IMR-90 (cell line): ENCODE data around the gene NOL4L. TPM values are rescaled to one million over a fixed set of nuclear protein-coding genes. Genes with fewer than 3 reads are reported as not detected.

Source experiments
- ATAC-seq: fragments of 200-7000 bp; cut with Tn5 transposase; 2 replicates; pipeline ENCODE4 v1.9.1; 2020; ENCODE audit warnings: low read depth, mild to moderate bottlenecking, moderate library complexity
- BruUV-seq: library from RNA; stranded (reverse); fragments of 400-500 nt; replicated peaks from 2 replicates; lab custom pipeline; 2021; lab: Mats Ljungman, UMichigan
- CTCF ChIA-PET: fragments of 300-600 bp; formaldehyde crosslinking; extraction: SDS; loops from one replicate; lab custom pipeline; 2021; ENCODE audit warnings: antibody characterized with exemption; lab: Yijun Ruan, JAX
- POLR2A ChIA-PET: fragments of 300-600 bp; sonication (Branson Sonifier 250); formaldehyde crosslinking; loops from one replicate; lab custom pipeline; 2022; ENCODE audit warnings: antibody characterized with exemption; ENCODE audit not compliant: unreplicated experiment; lab: Charles Lee
- DNase-seq: peaks from one replicate; pipeline ENCODE4 v3.0.0; 2013
- H2AFZ ChIP-seq: replicated peaks from 2 replicates; pipeline ENCODE3; 2013; ENCODE audit warnings: low read length, mild to moderate bottlenecking; ENCODE audit not compliant: poor library complexity
- H2AK5ac ChIP-seq: 2 replicates; pipeline ENCODE4 v1.6.1; 2013; ENCODE audit warnings: low read depth, low read length, inconsistent platforms
- H2AK9ac ChIP-seq: replicated peaks from 2 replicates; pipeline ENCODE3; 2013; ENCODE audit warnings: mild to moderate bottlenecking, low read depth, low read length, moderate library complexity; ENCODE audit not compliant: poor library complexity
- H2BK120ac ChIP-seq: 2 replicates; pipeline ENCODE4 v1.6.1; 2013; ENCODE audit warnings: low read depth, low read length, inconsistent platforms
- H2BK15ac ChIP-seq: 3 replicates; pipeline ENCODE4 v1.6.1; 2013; ENCODE audit warnings: low read depth, low read length, inconsistent platforms
- H2BK20ac ChIP-seq: 2 replicates; pipeline ENCODE4 v1.6.1; 2013; ENCODE audit warnings: low read depth, mild to moderate bottlenecking, inconsistent platforms, low read length, moderate library complexity
- H2BK5ac ChIP-seq: 2 replicates; pipeline ENCODE4 v1.6.1; 2013; ENCODE audit warnings: mild to moderate bottlenecking, low read depth, low read length, inconsistent platforms; ENCODE audit not compliant: poor library complexity, severe bottlenecking
- H3K14ac ChIP-seq: replicated peaks from 2 replicates; pipeline ENCODE4 v1.6.1; 2013; ENCODE audit warnings: low read depth, low read length, inconsistent platforms
- H3K18ac ChIP-seq: 2 replicates; pipeline ENCODE4 v1.6.1; 2013; ENCODE audit warnings: low read depth, low read length, control low read depth
- H3K23ac ChIP-seq: 2 replicates; pipeline ENCODE4 v1.6.1; 2013; ENCODE audit warnings: low read depth, low read length, inconsistent platforms
- H3K27ac ChIP-seq: 2 replicates; pipeline ENCODE4 v1.5.1; 2013; ENCODE audit warnings: mild to moderate bottlenecking, control low read depth, low read length; ENCODE audit not compliant: insufficient read depth
- H3K27me3 ChIP-seq: 2 replicates; pipeline ENCODE4 v1.6.1; 2013; ENCODE audit warnings: low read length; ENCODE audit not compliant: control insufficient read depth, insufficient read depth
- H3K36me3 ChIP-seq: 2 replicates; pipeline ENCODE4 v1.6.1; 2013; ENCODE audit warnings: low read length, mixed read lengths; ENCODE audit not compliant: control insufficient read depth, insufficient read depth
- H3K4ac ChIP-seq: 2 replicates; pipeline ENCODE4 v1.6.1; 2013; ENCODE audit warnings: low read depth, low read length, inconsistent platforms
- H3K4me1 ChIP-seq: 2 replicates; pipeline ENCODE4 v1.6.1; 2013; ENCODE audit warnings: low read length, mixed read lengths; ENCODE audit not compliant: control insufficient read depth, insufficient read depth
- H3K4me2 ChIP-seq: 2 replicates; pipeline ENCODE4 v1.6.1; 2013; ENCODE audit warnings: low read depth, mild to moderate bottlenecking, control low read depth, low read length, moderate library complexity
- H3K4me3 ChIP-seq: 2 replicates; pipeline ENCODE4 v1.5.1; 2013; ENCODE audit warnings: low read depth, mild to moderate bottlenecking, control low read depth, low read length, moderate library complexity; ENCODE audit not compliant: insufficient read depth
- H3K56ac ChIP-seq: 2 replicates; pipeline ENCODE4 v1.6.1; 2013; ENCODE audit warnings: low read length, inconsistent platforms; ENCODE audit not compliant: insufficient read depth; ENCODE audit errors: extremely low read depth
- H3K79me1 ChIP-seq, 2 experiments: 2 replicates each; pipeline ENCODE4 v1.6.1; 2013; ENCODE audit warnings: low read length in 2 of 2, inconsistent platforms in 1 of 2, low read depth in 1 of 2
- H3K9ac ChIP-seq: 2 replicates; pipeline ENCODE4 v1.6.1; 2013; ENCODE audit warnings: low read depth, low read length, control low read depth
- H3K9me1 ChIP-seq: 2 replicates; pipeline ENCODE4 v1.6.1; 2013; ENCODE audit warnings: low read length, inconsistent platforms; ENCODE audit not compliant: insufficient read depth
- H3K9me3 ChIP-seq: 2 replicates; pipeline ENCODE4 v1.6.1; 2013; ENCODE audit warnings: low read length; ENCODE audit not compliant: control insufficient read depth, insufficient read depth
- H4K20me1 ChIP-seq: 2 replicates; pipeline ENCODE4 v1.6.1; 2013; ENCODE audit warnings: low read length, inconsistent platforms; ENCODE audit not compliant: insufficient read depth
- H4K5ac ChIP-seq: 2 replicates; pipeline ENCODE4 v1.6.1; 2013; ENCODE audit warnings: mild to moderate bottlenecking, low read depth, low read length, control low read depth
- H4K8ac ChIP-seq, 2 experiments: 2 replicates each; pipeline ENCODE4 v1.6.1; 2013; ENCODE audit warnings: low read depth in 2 of 2, low read length in 2 of 2, control low read depth in 1 of 2, inconsistent platforms in 1 of 2
- H4K91ac ChIP-seq: 2 replicates; pipeline ENCODE4 v1.6.1; 2013; ENCODE audit warnings: low read depth, low read length, inconsistent platforms; ENCODE audit not compliant: insufficient read depth
- BHLHE40 ChIP-seq: fragments of 150-350 bp; IDR thresholded peaks from 2 replicates; pipeline ENCODE4 v1.6.1; 2016; ENCODE audit warnings: mild to moderate bottlenecking, low read depth, low read length
- FOS ChIP-seq: fragments of 150-350 bp; IDR thresholded peaks from 2 replicates; pipeline ENCODE4 v1.6.1; 2016; ENCODE audit warnings: low read depth, low read length
- MAFK ChIP-seq: IDR thresholded peaks from 2 replicates; pipeline ENCODE4 v1.6.1; 2012; ENCODE audit warnings: low read depth, low read length, improper control_type of control experiment
- MAZ ChIP-seq: IDR thresholded peaks from 2 replicates; pipeline ENCODE4 v1.6.1; 2012; ENCODE audit warnings: low read depth, mild to moderate bottlenecking, low read length, improper control_type of control experiment, moderate library complexity, borderline replicate concordance
- POLR2A ChIP-seq: IDR thresholded peaks from 2 replicates; pipeline ENCODE4 v1.6.1; 2012; ENCODE audit warnings: mild to moderate bottlenecking, low read depth, low read length
- RAD21 ChIP-seq: IDR thresholded peaks from 2 replicates; pipeline ENCODE4 v1.6.1; 2012; ENCODE audit warnings: low read length, improper control_type of control experiment
- SMC3 ChIP-seq: fragments of 150-350 bp; IDR thresholded peaks from 2 replicates; pipeline ENCODE4 v1.6.1; 2016; ENCODE audit warnings: low read depth, mild to moderate bottlenecking, antibody characterized with exemption, low read length, moderate library complexity
- USF2 ChIP-seq: fragments of 150-350 bp; IDR thresholded peaks from 2 replicates; pipeline ENCODE4 v1.6.1; 2017; ENCODE audit warnings: mild to moderate bottlenecking, antibody characterized with exemption, low read length, low read depth
- WGBS, 2 experiments: methylation state at CpG; one replicate each; pipeline versions ENCODE4 v1.1.5 to v1.1.7; 2013; ENCODE audit warnings: missing lambda C conversion rate in 2 of 2; ENCODE audit not compliant: insufficient read length in 1 of 2; ENCODE audit errors: extremely low coverage in 2 of 2; 5-methylcytosine and 5-hydroxymethylcytosine counted together
- dilution Hi-C: fragments of 300-500 bp; cut with HindIII; formaldehyde crosslinking; loops from one replicate; pipeline ENCODE4 v1.14.3; 2018; ENCODE audit warnings: low sequenced_read_pairs; ENCODE audit not compliant: unreplicated experiment
- in situ Hi-C: fragments of 300-500 bp; cut with MboI; formaldehyde crosslinking; loops from 3 replicates; pipeline ENCODE4 v1.14.3; 2019; ENCODE audit warnings: low sequenced_read_pairs, inconsistent platforms, mixed read lengths
- intact Hi-C: fragments of 100-400 bp; cut with micrococcal nuclease; formaldehyde crosslinking; loops from 2 replicates; pipeline ENCODE4 v1.10.0; 2022
- polyA plus RNA-seq, 3 experiments: library from polyadenylated mRNA; depleted of rRNA; stranded (reverse); fragments of >200 nt; gene quantifications; 2 replicates each; pipeline ENCODE4 v1.2.3, GENCODE V29; 2012; ENCODE audit warnings: low replicate concordance in 1 of 3
- total RNA-seq: library from RNA; depleted of rRNA; stranded (reverse); fragments of >200 nt; gene quantifications from 2 replicates; pipeline ENCODE4 v1.2.3, GENCODE V29; 2012
- TF ChIP-seq, protein P1 (sequence below): fragments of 150-350 bp; IDR thresholded peaks from 2 replicates; pipeline ENCODE4 v1.6.1; 2016; ENCODE audit warnings: low read depth, mild to moderate bottlenecking, low read length, moderate library complexity, borderline replicate concordance
- TF ChIP-seq, protein P2 (sequence below): conservative IDR thresholded peaks from 2 replicates; pipeline ENCODE4 v1.5.1; 2012; ENCODE audit warnings: mild to moderate bottlenecking, low read depth, low read length, improper control_type of control experiment

NOL4L gene
- total and polyA plus RNA-seq, 2 of the 4 experiments (the other 2 are of a cell fraction): 4.7 to 13.3 TPM

GRCh38 chr20:32572271-32572968 lies 12.7 kb downstream of the NOL4L start:
- Histone ChIP-seq H3K4me3 (no peak overlapping the region), H2BK5ac (no peak overlapping the region), H3K9ac (no peak overlapping the region), H4K20me1 (0 out of 2 replicates have a peak, but pooled peaks cover 3% of the 10 kb centered on the region), H3K56ac (no peak overlapping the region), H3K9me1 (peaks cover 14% of the 10 kb centered on the region), H4K5ac (no peak overlapping the region), H3K79me1 (peaks cover 0 to 4% of the 10 kb centered on the region in 2 experiments; a peak in 2 of 4 replicates), H2AK5ac (no peak overlapping the region), H4K91ac (no peak overlapping the region), H3K4me1 (peaks cover 10% of the 10 kb centered on the region), H3K27ac (no peak overlapping the region), H3K36me3 (no peaks in the 10 kb centered on the region), H3K4ac (no peak overlapping the region), H2BK15ac (no peak overlapping the region), H3K14ac (no peak overlapping the region), H4K8ac (no peak overlapping the region), H2AK9ac (no peak overlapping the region), H2BK20ac (no peak overlapping the region), H3K27me3 (no peaks in the 10 kb centered on the region; the same call in 1 of the 2 replicates), H2AFZ (no peak overlapping the region), H3K23ac (no peak overlapping the region), H3K9me3 (no peaks in the 10 kb centered on the region), H3K4me2 (no peak overlapping the region), H2BK120ac (no peak overlapping the region), H3K18ac (no peak overlapping the region)
- ATAC-seq (no peak), DNase-seq (no peak)
- intact Hi-C loops: no loop called here
- WGBS, 2 experiments: 73% methylated on average over 8 of the region's 15 CpGs; no CpG with 5 or more reads in 1 of the 2 experiments
- dilution Hi-C loops: no loop called here
- ChIA-PET CTCF (no interaction called here), POLR2A (no interaction called here)
- no peak for TF ChIP-seq MAFK
- TF ChIP-seq, protein P1, sequence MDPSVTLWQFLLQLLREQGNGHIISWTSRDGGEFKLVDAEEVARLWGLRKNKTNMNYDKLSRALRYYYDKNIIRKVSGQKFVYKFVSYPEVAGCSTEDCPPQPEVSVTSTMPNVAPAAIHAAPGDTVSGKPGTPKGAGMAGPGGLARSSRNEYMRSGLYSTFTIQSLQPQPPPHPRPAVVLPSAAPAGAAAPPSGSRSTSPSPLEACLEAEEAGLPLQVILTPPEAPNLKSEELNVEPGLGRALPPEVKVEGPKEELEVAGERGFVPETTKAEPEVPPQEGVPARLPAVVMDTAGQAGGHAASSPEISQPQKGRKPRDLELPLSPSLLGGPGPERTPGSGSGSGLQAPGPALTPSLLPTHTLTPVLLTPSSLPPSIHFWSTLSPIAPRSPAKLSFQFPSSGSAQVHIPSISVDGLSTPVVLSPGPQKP: no peak
- TF ChIP-seq FOS: no peak
- TF ChIP-seq, protein P2, sequence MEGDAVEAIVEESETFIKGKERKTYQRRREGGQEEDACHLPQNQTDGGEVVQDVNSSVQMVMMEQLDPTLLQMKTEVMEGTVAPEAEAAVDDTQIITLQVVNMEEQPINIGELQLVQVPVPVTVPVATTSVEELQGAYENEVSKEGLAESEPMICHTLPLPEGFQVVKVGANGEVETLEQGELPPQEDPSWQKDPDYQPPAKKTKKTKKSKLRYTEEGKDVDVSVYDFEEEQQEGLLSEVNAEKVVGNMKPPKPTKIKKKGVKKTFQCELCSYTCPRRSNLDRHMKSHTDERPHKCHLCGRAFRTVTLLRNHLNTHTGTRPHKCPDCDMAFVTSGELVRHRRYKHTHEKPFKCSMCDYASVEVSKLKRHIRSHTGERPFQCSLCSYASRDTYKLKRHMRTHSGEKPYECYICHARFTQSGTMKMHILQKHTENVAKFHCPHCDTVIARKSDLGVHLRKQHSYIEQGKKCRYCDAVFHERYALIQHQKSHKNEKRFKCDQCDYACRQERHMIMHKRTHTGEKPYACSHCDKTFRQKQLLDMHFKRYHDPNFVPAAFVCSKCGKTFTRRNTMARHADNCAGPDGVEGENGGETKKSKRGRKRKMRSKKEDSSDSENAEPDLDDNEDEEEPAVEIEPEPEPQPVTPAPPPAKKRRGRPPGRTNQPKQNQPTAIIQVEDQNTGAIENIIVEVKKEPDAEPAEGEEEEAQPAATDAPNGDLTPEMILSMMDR: no peak
- no peak for TF ChIP-seq BHLHE40
- TF ChIP-seq USF2: no peak
- TF ChIP-seq POLR2A: no peak
- TF ChIP-seq SMC3: no peak
- TF ChIP-seq RAD21: no peak
- no peak for TF ChIP-seq MAZ
- in situ Hi-C loops: no loop called here
- BruUV-seq: no TSS peak
